Measurements from ENCODE around the gene HS6ST3. TPM values are rescaled to one million over a fixed set of nuclear protein-coding genes. Genes with fewer than 3 reads are reported as not detected.

The HS6ST3 gene
- total RNA-seq, 1 experiment from 2014 or later, result not detected

DNA sequence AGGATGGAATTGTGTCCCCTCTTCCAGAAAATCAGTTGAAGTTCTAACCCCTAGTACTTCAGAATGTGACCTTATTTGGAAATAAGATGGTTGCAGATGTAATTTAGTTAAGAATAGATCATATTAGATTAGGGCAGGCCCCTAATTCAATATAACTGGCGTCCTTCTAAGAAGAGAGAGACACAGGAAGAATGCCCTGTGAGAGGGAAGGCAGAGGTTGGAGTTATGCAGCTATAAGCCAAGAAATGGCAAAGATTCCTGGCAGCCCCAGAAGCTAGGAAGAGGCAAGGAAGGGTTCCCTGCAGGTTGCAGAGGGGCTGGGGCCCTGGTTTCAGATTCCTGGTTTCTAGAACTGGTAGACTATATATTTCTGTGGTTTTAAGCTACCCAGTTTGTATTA is 30.0 kb downstream of the HS6ST3 start:
- no peaks in the 10 kb centered on the region for H3K4me1 ChIP-seq
- intact Hi-C loops (cut with micrococcal nuclease; ENCODE audit: unreplicated experiment), result no loop called here
- no peaks in the 10 kb centered on the region; the same call in 1 of the 2 replicates for H3K27me3 ChIP-seq (replicated peaks; ENCODE audit: control insufficient read depth, insufficient read depth, low read length)
- POLR2A ChIA-PET, result no interaction called here
- Mint-ChIP-seq H3K9me3 (ENCODE audit: unreplicated experiment) (no peaks in the 10 kb centered on the region), H3K4me3 (ENCODE audit: unreplicated experiment) (no peak overlapping the region), H3K36me3 (ENCODE audit: insufficient read depth, unreplicated experiment) (no peaks in the 10 kb centered on the region), H3K27me3 (ENCODE audit: insufficient read depth, unreplicated experiment) (peaks cover 2% of the 10 kb centered on the region), H3K4me1 (ENCODE audit: low read depth, unreplicated experiment) (no peaks in the 10 kb centered on the region), H3K27ac (ENCODE audit: unreplicated experiment) (no peak overlapping the region)
- BruUV-seq (replicated peaks), result no TSS peak
- CTCF ChIA-PET, result no interaction called here
- TF ChIP-seq, protein P1, sequence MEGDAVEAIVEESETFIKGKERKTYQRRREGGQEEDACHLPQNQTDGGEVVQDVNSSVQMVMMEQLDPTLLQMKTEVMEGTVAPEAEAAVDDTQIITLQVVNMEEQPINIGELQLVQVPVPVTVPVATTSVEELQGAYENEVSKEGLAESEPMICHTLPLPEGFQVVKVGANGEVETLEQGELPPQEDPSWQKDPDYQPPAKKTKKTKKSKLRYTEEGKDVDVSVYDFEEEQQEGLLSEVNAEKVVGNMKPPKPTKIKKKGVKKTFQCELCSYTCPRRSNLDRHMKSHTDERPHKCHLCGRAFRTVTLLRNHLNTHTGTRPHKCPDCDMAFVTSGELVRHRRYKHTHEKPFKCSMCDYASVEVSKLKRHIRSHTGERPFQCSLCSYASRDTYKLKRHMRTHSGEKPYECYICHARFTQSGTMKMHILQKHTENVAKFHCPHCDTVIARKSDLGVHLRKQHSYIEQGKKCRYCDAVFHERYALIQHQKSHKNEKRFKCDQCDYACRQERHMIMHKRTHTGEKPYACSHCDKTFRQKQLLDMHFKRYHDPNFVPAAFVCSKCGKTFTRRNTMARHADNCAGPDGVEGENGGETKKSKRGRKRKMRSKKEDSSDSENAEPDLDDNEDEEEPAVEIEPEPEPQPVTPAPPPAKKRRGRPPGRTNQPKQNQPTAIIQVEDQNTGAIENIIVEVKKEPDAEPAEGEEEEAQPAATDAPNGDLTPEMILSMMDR (IDR thresholded peaks at IDR 0.05; ENCODE audit: insufficient read depth in 1 of 2, low read depth in 1 of 2, low read length in 1 of 2, severe bottlenecking in 1 of 2, unreplicated experiment in 1 of 2), result no peak
- no peaks in the 10 kb centered on the region for H3K9me3 ChIP-seq
- no peak overlapping the region for H3K4me3 ChIP-seq (ENCODE audit: low read depth, low read length)
- DNase-seq, result no peak
- no peaks in the 10 kb centered on the region for H3K36me3 ChIP-seq (ENCODE audit: control insufficient read depth, insufficient read depth, low read length)

DNA sequence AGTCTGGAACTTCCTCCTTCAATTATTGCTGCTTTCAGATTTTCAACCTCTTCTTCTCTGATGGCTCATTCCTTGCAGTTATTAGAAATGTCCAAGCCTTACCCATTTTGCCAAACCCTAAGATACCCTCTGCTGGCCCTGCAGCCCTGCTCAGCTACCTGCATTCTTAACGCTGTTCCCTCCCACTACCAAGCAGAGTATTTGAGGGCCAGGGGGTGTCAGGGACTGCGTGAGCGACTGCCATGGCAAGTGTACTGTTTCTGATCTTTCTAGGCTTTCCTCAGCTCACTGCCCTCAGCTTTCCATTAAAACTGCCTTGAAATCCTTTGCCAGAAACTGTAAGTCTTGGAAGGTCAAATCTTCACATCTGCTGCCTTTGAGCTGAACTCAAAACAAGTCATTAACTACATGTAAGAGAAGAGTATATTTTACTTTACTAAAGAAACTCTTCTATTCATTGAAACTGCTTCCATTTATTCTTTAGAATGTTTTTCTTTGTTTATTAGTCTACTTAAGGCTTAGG is 41.0 kb downstream of the HS6ST3 start:
- TF ChIP-seq, protein P1 (IDR thresholded peaks at IDR 0.05; ENCODE audit: insufficient read depth in 1 of 2, low read depth in 1 of 2, low read length in 1 of 2, severe bottlenecking in 1 of 2, unreplicated experiment in 1 of 2), result no peak
- no peak overlapping the region for H3K4me3 Mint-ChIP-seq (ENCODE audit: unreplicated experiment)
- no peak for DNase-seq
- H3K4me1 ChIP-seq, result no peaks in the 10 kb centered on the region
- POLR2A ChIA-PET, result no interaction called here
- no peak overlapping the region for H3K27ac Mint-ChIP-seq (ENCODE audit: unreplicated experiment)
- no peaks in the 10 kb centered on the region for H3K4me1 Mint-ChIP-seq (ENCODE audit: low read depth, unreplicated experiment)
- intact Hi-C loops (cut with micrococcal nuclease; ENCODE audit: unreplicated experiment), result no loop called here
- H3K36me3 ChIP-seq (ENCODE audit: control insufficient read depth, insufficient read depth, low read length), result no peaks in the 10 kb centered on the region
- H3K4me3 ChIP-seq (ENCODE audit: low read depth, low read length), result no peak overlapping the region
- H3K27me3 ChIP-seq (replicated peaks; ENCODE audit: control insufficient read depth, insufficient read depth, low read length), result no peaks in the 10 kb centered on the region
- H3K27me3 Mint-ChIP-seq (ENCODE audit: insufficient read depth, unreplicated experiment), result peaks cover 18% of the 10 kb centered on the region
- no TSS peak for BruUV-seq (replicated peaks)
- H3K9me3 Mint-ChIP-seq (ENCODE audit: unreplicated experiment), result no peaks in the 10 kb centered on the region
- H3K9me3 ChIP-seq, result 0 out of 2 replicates have a peak, but pooled peaks cover 4% of the 10 kb centered on the region
- H3K36me3 Mint-ChIP-seq (ENCODE audit: insufficient read depth, unreplicated experiment), result no peaks in the 10 kb centered on the region
- CTCF ChIA-PET, result no interaction called here

DNA sequence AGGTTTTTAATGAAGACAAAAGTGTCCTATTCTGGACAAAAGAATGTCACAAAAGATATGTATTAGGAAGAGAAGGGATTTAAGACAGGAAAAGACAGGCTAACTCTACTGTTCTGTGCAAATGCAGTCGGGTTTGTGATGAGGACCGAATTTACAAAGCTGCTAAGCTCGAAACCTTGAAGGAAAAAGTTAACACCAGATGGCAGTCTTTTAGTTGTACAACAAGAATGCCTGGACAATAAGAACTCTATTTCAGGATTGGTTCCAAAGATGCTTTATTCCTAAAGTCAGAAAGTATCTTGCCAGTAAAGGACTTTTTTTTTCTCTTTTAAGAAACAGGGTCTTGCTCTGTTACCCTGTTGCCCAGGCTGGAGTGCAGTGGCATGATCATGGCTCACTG is 51.1 kb downstream of the HS6ST3 start:
- no peaks in the 10 kb centered on the region for H3K9me3 Mint-ChIP-seq (ENCODE audit: unreplicated experiment)
- Histone ChIP-seq H3K9me3 (no peaks in the 10 kb centered on the region), H3K4me3 (ENCODE audit: low read depth, low read length) (no peak overlapping the region), H3K4me1 (no peaks in the 10 kb centered on the region), H3K36me3 (ENCODE audit: control insufficient read depth, insufficient read depth, low read length) (no peaks in the 10 kb centered on the region), H3K27me3 (replicated peaks; ENCODE audit: control insufficient read depth, insufficient read depth, low read length) (no peaks in the 10 kb centered on the region)
- H3K27ac Mint-ChIP-seq (ENCODE audit: unreplicated experiment), result no peak overlapping the region
- ChIA-PET POLR2A (no interaction called here), CTCF (interaction anchor here (0.6 to 2.8 kb wide), 9 partner anchors 21 to 1100 kb away, joined by 3 to 17 read pairs (median 4); no protein-coding TSS in a partner anchor)
- no peaks in the 10 kb centered on the region for H3K4me1 Mint-ChIP-seq (ENCODE audit: low read depth, unreplicated experiment)
- peaks cover 6% of the 10 kb centered on the region for H3K27me3 Mint-ChIP-seq (ENCODE audit: insufficient read depth, unreplicated experiment)
- no peak overlapping the region for H3K4me3 Mint-ChIP-seq (ENCODE audit: unreplicated experiment)
- peak in 1 of 2 experiments; percentile 28 for DNase-seq
- BruUV-seq (replicated peaks), result no TSS peak
- no peaks in the 10 kb centered on the region for H3K36me3 Mint-ChIP-seq (ENCODE audit: insufficient read depth, unreplicated experiment)
- intact Hi-C loops (cut with micrococcal nuclease; ENCODE audit: unreplicated experiment), result loop anchor here (1.0 to 5.0 kb wide), 4 partner anchors 88 to 821 kb away; no protein-coding TSS in a partner anchor
- TF ChIP-seq, protein P1 (IDR thresholded peaks at IDR 0.05; ENCODE audit: insufficient read depth in 1 of 2, low read depth in 1 of 2, low read length in 1 of 2, severe bottlenecking in 1 of 2, unreplicated experiment in 1 of 2), result peak in 1 of 2 experiments; percentile 46
